Stimulated activated CD8-positive, alpha-beta memory T cell treated with anti-CD3 and anti-CD28 coated beads, Interleukin-7, amount 100 ng/mL, for 1 hour (primary cell): ENCODE data around the gene KIF12.
"Not testable (repeated sequence)": the region's sequence is repeated elsewhere in the genome, so short reads cannot be mapped to it uniquely, and the experiment has no call there.

Experiments
- DNase-seq, 2 donors: peaks; one replicate each; pipeline ENCODE4 v3.0.0-alpha.2; 2020; ENCODE audit warnings: low read depth in 2 of 2

Gene KIF12

GRCh38 chr9:114084282-114085073, 14.6 kb downstream of the KIF12 start:
- no peak for DNase-seq

- no peak for DNase-seq
Observed at GRCh38 chr9:114083666-114084065, 15.4 kb downstream of the KIF12 start.

DNA sequence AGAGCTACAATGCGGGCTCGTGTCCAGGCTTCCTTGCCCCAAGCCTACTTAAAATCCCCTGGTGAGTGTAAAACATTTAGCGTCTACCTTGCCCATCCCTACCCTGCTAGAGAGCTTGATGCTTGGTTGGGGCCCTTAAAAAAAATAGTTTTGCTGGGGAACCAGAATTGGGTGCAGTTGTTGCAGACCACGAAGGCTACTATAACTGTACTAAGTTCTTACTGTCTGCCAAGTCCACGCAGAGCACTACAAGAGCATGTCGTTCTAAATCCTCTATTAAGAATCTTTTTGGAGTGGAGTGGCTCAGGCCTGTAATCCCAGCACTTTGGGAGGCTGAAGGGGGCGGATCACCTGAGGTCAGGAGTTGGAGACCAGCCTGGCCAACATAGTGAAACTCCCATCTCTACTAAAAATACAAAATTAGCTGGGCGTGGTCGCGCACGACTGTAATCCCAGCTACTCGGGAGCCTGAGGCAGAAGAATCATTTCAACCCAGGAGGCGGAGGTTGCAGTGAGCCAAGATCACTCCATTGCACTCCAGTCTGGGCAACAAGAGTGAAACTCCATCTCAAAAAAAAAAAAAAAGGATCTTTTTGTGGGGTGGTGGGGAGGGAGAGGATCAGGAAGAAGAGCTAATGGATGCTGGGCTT, 16.2 kb downstream of the KIF12 start:
- not testable (repeated sequence) for DNase-seq

DNA sequence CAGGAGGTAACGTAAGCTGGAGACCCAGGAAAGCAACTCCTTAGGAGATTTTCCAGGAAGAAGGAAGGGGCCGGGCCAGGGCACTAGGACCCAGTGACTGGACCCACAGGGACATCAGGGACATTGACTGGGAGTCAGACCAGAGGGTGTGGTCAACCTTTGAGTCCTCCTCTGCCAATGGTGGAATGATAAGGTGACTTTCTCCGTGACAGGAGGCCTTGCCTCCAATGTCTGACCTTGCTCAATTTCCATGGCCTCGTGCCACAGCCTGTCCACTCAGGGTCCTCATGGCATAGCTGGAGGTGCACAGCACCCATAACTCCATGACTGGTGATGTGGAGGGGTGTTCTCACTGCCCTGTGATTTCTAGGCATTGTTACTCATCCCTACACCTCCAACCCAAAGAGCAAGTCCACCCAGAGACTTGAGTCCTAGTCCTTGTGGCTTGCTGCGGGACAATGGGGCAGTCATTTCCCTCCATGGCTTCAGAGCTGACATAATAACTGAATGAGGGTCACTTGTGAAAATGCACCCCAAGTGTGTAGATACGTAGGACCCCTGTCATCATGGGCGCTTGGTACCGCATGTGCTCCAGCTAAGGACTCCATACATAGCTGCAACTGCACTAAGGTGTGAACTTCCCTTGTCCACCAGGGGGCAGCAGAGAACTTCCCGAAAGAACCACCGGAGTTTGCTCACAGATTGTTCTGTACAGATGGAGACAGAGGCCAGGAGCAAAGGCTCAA, 16.9 kb downstream of the KIF12 start:
- DNase-seq: peak; percentile 52 to 67

GRCh38 chr9:114081441-114082016, 17.6 kb downstream of the KIF12 start:
- DNase-seq: no peak

DNA sequence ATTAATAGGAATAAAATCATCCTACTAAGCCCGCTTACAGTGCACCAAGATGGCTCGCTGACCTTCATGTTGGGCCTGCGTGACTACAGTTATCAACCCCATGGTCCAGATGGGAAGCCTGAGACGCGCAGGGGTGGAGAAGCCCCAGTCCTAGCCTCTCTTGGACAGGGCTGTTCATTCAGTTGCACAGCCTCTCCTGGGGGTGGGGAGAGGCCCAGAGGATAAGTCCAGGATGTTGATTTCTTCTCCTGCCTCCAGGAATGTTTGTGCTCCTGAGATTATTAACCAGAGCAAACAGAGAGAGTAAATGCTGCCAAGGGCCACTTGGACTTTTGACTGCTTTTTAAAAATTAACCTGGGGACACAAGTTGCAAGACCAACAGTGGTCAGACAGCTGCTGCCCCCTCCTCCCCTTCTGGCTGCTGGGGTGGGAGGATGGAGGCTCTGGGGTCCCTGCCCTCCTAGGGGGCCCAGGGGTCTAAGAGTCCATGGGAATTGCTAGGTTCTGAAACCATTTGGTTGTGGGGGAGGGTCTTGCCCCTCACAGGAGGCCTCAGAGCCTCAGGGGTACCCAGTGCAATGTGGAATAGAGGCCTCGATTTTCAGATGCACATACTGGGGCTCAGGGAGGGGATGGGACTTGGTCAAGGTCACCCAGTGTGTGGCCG, 18.2 kb downstream of the KIF12 start:
- no peak for DNase-seq

- DNase-seq: no peak
Observed at GRCh38 chr9:114080195-114080772, 18.8 kb downstream of the KIF12 start.

- DNase-seq: no peak
Observed at GRCh38 chr9:114078781-114079156, 20.3 kb downstream of the KIF12 start.

DNA sequence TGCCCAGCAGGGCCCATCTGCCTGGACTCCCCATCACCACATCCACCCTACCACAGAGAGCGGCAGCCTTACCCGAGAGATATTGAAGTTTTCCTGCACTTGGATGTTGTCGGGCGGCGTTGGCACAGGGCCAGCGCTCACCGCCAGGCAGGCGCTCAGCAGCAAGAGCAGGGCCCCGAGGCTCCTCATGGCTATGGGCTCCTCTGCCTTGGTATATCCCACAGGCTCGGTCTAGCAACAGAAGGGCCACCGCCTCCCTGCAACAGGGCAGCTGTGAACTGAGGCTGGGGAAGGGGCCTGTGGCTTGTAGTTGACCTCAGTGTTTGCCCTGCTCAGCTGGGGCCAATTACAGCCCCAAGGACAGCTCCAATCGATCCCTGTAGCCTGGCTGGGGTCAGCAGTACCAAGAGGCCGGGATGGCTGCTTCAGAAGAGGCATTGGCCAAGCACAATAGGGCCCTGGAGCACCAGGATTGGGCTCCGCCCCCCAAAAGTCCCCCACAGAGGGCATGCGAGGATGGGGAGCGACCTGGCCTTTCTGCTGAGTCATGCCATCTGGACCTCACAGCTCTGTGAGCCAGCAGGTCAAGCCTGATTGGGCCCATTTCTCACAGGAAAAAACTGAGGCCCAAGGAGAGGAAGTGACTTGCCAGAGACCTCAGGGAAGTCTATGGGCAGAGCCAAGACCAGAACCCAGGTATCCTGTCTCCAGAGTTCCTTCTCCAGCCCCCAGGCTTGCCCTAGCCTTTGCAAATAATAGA, 20.9 kb downstream of the KIF12 start, which contains the start of gene AMBP:
TSS of gene AMBP (minus strand) at position 280 of the 760 bp plus-strand sequence. CDS start at position 189, 91 bp downstream.
- no peak for DNase-seq

- DNase-seq: no peak
Observed at GRCh38 chr9:114077162-114077837, 21.8 kb downstream of the KIF12 start.

- DNase-seq: no peak
Observed at GRCh38 chr9:114076237-114077161, 22.6 kb downstream of the KIF12 start.

- no peak for DNase-seq
Observed at GRCh38 chr9:114075602-114076001, 23.5 kb downstream of the KIF12 start.

- no peak for DNase-seq
Observed at GRCh38 chr9:114072184-114073140, 26.6 kb downstream of the KIF12 start.

DNA sequence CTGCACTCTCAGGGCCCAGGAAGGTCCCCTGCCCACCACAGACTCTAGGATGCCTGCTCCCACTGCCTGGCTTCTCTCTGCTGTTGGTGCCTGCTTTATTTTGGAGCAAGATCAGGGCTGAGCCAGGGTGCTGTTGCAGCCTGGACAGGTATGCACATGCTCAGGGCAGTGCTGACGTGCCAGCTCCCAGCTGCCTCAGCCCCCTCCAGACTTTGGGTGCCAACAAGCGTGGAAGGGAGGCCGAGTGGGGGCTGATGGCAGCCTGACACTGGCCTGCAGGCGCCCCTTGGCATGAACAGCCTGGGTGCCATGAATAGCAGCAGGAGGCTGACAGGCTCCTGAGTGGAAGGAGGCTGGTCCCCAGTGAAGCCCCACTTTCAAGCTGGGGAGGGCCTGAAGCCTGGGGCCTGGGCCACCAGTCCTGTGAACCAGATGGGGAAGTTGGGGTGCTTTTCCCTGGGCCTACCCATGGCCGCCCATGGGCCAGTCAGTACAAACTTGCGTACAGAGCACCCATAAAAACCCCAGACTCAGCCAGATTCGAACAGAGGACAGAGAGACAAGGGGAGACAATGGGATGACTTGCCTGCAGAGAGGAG, 27.8 kb downstream of the KIF12 start:
- no peak for DNase-seq

- no peak for DNase-seq
Observed at GRCh38 chr9:114070188-114071103, 28.6 kb downstream of the KIF12 start.
